ENCODE data around the gene GLG1. TPM values are rescaled to one million over a fixed set of nuclear protein-coding genes. Genes with fewer than 3 reads are reported as not detected.
A peak's percentile ranks its signal among the peaks of the same experiment; 100 is the strongest.
"Not testable (repeated sequence)": the region's sequence is repeated elsewhere in the genome, so short reads cannot be mapped to it uniquely, and the experiment has no call there.

The GLG1 gene
- total RNA-seq, 1 donor from 2014 or later, result 153 TPM

- not testable (repeated sequence) for H3K9me3 Mint-ChIP-seq (ENCODE audit: unreplicated experiment); H3K4me3 Mint-ChIP-seq (ENCODE audit: unreplicated experiment); H3K36me3 Mint-ChIP-seq (ENCODE audit: low read depth, unreplicated experiment); H3K4me1 Mint-ChIP-seq (ENCODE audit: unreplicated experiment); H3K27ac Mint-ChIP-seq (ENCODE audit: unreplicated experiment); H3K27me3 Mint-ChIP-seq (ENCODE audit: unreplicated experiment)
- peak; percentile 42 for DNase-seq (ENCODE audit: low spot score)
Observed at GRCh38 chr16:74406600-74407361, 200.1 kb downstream of the GLG1 start.

- H3K4me1 Mint-ChIP-seq (ENCODE audit: unreplicated experiment); H3K9me3 Mint-ChIP-seq (ENCODE audit: unreplicated experiment); H3K4me3 Mint-ChIP-seq (ENCODE audit: unreplicated experiment); H3K27ac Mint-ChIP-seq (ENCODE audit: unreplicated experiment); DNase-seq (ENCODE audit: low spot score); H3K36me3 Mint-ChIP-seq (ENCODE audit: low read depth, unreplicated experiment); H3K27me3 Mint-ChIP-seq (ENCODE audit: unreplicated experiment): not testable (repeated sequence)
Observed at GRCh38 chr16:74404148-74404933, 202.6 kb downstream of the GLG1 start.

- Mint-ChIP-seq H3K4me1 (ENCODE audit: unreplicated experiment) (peaks cover 16% of the 10 kb centered on the region), H3K27ac (ENCODE audit: unreplicated experiment) (peak overlapping the region; percentile 59)
- not testable (repeated sequence) for DNase-seq (ENCODE audit: low spot score); H3K27me3 Mint-ChIP-seq (ENCODE audit: unreplicated experiment); H3K36me3 Mint-ChIP-seq (ENCODE audit: low read depth, unreplicated experiment); H3K4me3 Mint-ChIP-seq (ENCODE audit: unreplicated experiment); H3K9me3 Mint-ChIP-seq (ENCODE audit: unreplicated experiment)
Observed at GRCh38 chr16:74400238-74400637, 206.7 kb downstream of the GLG1 start.

- H3K27ac Mint-ChIP-seq (ENCODE audit: unreplicated experiment); H3K36me3 Mint-ChIP-seq (ENCODE audit: low read depth, unreplicated experiment); H3K4me3 Mint-ChIP-seq (ENCODE audit: unreplicated experiment); H3K9me3 Mint-ChIP-seq (ENCODE audit: unreplicated experiment); H3K27me3 Mint-ChIP-seq (ENCODE audit: unreplicated experiment); DNase-seq (ENCODE audit: low spot score): not testable (repeated sequence)
- peaks cover 16% of the 10 kb centered on the region for H3K4me1 Mint-ChIP-seq (ENCODE audit: unreplicated experiment)
Observed at GRCh38 chr16:74398212-74398895, 208.6 kb downstream of the GLG1 start.

Other genes starting within 250 kb of the GLG1 start
- 3.3 TPM for gene NPIPB15, start 230.8 kb downstream of the GLG1 start, total RNA-seq (ENCODE audit: unreplicated experiment)
- gene CLEC18B, start 185.6 kb downstream of the GLG1 start, total RNA-seq (ENCODE audit: unreplicated experiment), result 0.26 TPM
- 43.8 TPM for gene RFWD3, start 59.8 kb upstream of the GLG1 start, total RNA-seq (ENCODE audit: unreplicated experiment)
- 12.3 TPM for gene MLKL, start 93.7 kb upstream of the GLG1 start, total RNA-seq (ENCODE audit: unreplicated experiment)
- gene FA2H, start 167.7 kb upstream of the GLG1 start, total RNA-seq (ENCODE audit: unreplicated experiment), result not detected